Right hindlimb (tissue), 1 donor: ENCODE data around the gene ASCL5.
A peak's percentile ranks its signal among the peaks of the same experiment; 100 is the strongest.

Experiments
- DNase-seq: peaks from one replicate; pipeline ENCODE4 v3.0.0-alpha.2; 2018

Gene ASCL5

GRCh38 chr1:201153474-201154388 is 26.7 kb upstream of the ASCL5 start:
- DNase-seq = no peak

- DNase-seq = no peak
Measured at GRCh38 chr1:201149400-201149799, 22.4 kb upstream of the ASCL5 start.

- no peak for DNase-seq
Measured at GRCh38 chr1:201147396-201148015, 20.5 kb upstream of the ASCL5 start.

GRCh38 chr1:201146626-201147390 is 19.8 kb upstream of the ASCL5 start:
- DNase-seq = no peak

- no peak for DNase-seq
Measured at GRCh38 chr1:201145816-201146215, 18.8 kb upstream of the ASCL5 start.

GRCh38 chr1:201145132-201145531 is 18.1 kb upstream of the ASCL5 start:
- DNase-seq = no peak

GRCh38 chr1:201144701-201145100 is 17.7 kb upstream of the ASCL5 start:
- DNase-seq = no peak

- no peak for DNase-seq
Measured at GRCh38 chr1:201143726-201144635, 17.0 kb upstream of the ASCL5 start.

- DNase-seq = no peak
Measured at GRCh38 chr1:201142849-201143725, 16.1 kb upstream of the ASCL5 start.

- peak; percentile 62 for DNase-seq
Measured at GRCh38 chr1:201142011-201142848, 15.2 kb upstream of the ASCL5 start.

- no peak for DNase-seq
Measured at GRCh38 chr1:201141418-201141817, 14.4 kb upstream of the ASCL5 start.

- no peak for DNase-seq
Measured at GRCh38 chr1:201140941-201141260, 13.9 kb upstream of the ASCL5 start.

GRCh38 chr1:201140235-201140940 is 13.4 kb upstream of the ASCL5 start:
- DNase-seq = no peak

GRCh38 chr1:201139756-201140155 is 12.8 kb upstream of the ASCL5 start:
- DNase-seq = no peak

- no peak for DNase-seq
Measured at GRCh38 chr1:201139306-201139705, 12.3 kb upstream of the ASCL5 start.

GRCh38 chr1:201138311-201138840 is 11.4 kb upstream of the ASCL5 start:
- DNase-seq = no peak

- DNase-seq = peak; percentile 65
Measured at GRCh38 chr1:201137579-201138310, 10.8 kb upstream of the ASCL5 start.

- DNase-seq = no peak
Measured at GRCh38 chr1:201137024-201137392, 10.0 kb upstream of the ASCL5 start.
